GM21515 (cell line): Measurements from ENCODE around the gene GYPB.
"Not testable (repeated sequence)": the region's sequence is repeated elsewhere in the genome, so short reads cannot be mapped to it uniquely, and the experiment has no call there.

ENCODE experiments used
- ATAC-seq: cut with Tn5 transposase; IDR thresholded peaks from one replicate; pipeline ENCODE4 v1.9.1; 2021; ENCODE audit not compliant: unreplicated experiment

The GYPB gene

DNA sequence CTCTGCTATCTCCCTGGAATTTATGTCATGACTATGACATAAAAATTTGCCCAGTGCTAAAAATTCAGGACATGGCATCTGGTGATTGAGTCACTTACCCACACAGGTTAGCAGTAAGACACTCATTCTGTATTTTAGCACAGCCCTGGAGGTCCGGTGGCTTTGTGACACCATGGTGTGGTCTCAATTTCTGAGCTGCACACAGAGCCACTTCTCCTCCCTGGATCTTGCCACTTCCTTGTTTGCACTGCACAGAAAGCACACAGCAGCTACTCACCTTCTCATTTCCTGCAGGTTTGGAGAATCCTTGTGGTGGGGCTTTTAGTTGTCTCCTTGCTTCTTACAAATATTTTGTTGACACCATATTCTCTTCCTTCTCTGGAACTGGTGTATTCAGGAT is 69.0 kb downstream of the GYPB start:
- ATAC-seq: not testable (repeated sequence)

DNA sequence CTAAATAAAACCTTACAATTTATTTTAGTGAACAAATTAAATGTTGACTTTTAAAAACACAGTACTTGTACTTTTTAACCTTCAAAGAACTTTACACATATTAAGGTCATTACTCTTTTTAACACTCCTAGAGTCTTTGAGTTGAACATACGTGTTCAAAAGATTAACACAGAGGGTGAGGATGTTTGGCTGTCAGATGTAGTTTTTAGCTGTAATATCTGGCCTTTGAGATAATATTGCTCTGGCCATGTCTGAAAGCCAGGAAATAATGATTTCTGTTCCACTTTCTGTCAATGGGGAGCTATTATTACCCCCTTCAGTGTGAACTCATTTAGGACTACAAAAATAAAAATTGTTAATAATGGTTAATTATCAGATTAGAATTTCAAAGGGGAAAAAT is 71.7 kb downstream of the GYPB start:
- not testable (repeated sequence) for ATAC-seq
